ENCODE measurements around the gene CD300LB. TPM values are rescaled to one million over a fixed set of nuclear protein-coding genes. Genes with fewer than 3 reads are reported as not detected.
"Not testable (repeated sequence)": the region's sequence is repeated elsewhere in the genome, so short reads cannot be mapped to it uniquely, and the experiment has no call there.

CD300LB gene
- total RNA-seq, 2 donors from 2014 or later = not detected

DNA sequence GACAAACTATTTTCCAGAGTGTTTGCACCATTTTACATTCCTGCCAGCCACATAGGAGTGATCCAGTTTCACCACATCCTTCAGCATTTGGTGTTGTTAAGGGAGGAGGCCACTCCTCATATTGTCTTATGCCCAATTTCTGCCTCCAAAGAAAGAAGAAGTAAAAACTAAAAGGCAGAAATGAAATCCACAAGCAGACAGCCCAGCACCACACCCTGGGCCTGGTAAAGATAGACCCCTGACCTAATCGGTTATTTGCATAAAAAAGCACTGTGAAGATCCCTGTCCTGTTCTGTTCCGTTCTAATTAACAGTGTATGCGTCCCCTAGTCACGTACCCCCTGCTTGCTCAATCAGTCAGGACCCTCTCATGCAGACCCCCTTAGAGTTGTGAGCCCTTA, 27.1 kb upstream of the CD300LB start:
- not testable (repeated sequence) for H3K36me3 Mint-ChIP-seq; DNase-seq (ENCODE audit: low spot score in 2 of 2); H3K27ac Mint-ChIP-seq; H3K9me3 Mint-ChIP-seq; ATAC-seq

DNA sequence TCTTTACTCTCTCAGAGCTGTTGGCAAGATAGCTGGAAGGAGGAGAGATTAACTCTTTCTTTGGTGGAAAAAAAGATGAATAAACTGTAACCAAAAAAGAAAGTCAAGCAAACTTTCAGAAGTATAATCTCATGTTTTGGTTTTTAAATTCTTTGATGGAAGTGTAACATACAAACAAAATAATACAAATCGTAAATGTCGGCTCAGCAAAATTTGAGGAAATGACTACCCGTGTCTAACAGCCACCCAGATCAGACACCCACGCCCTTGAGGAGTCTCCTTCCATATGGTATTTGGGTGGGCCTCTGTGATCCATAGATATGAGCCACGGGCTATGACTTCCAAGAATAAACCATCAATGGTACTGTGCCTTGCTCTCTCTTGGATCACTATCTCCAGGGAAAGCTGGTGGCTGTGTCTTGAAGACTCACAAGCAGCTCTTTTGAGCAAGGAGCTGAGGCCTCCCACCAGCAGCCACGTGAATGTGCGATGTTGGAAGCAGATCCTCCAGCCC, 24.2 kb upstream of the CD300LB start:
- Mint-ChIP-seq H3K9me3 (peaks cover 4 to 5% of the 10 kb centered on the region in 2 donors), H3K36me3 (no peaks in the 10 kb centered on the region), H3K27ac (no peak overlapping the region)
- DNase-seq (ENCODE audit: low spot score in 2 of 2) (no peak), ATAC-seq (no peak)

DNA sequence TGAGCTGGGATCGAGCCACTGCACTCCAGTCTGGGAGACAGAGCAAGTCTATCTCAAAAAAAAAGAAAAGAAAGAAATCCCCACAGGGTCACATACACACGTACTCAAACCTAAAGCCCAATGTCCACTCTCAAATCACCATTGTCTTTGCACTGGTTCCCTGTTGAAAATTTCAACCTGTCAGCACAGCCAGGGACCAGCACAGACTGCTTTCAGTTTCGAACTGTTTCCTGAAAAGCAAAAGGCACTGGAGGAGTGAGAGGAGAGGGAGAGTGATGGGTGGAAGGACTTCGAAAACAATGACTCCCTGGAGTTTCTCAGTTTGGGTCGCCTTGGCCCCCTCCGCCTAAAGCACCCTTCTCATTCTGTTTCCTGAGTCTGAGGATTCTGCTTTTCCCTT, 23.6 kb upstream of the CD300LB start:
- DNase-seq (ENCODE audit: low spot score in 2 of 2) = no peak
- ATAC-seq = no peak
- H3K36me3 Mint-ChIP-seq = no peaks in the 10 kb centered on the region
- H3K9me3 Mint-ChIP-seq = peaks cover 4 to 5% of the 10 kb centered on the region in 2 donors
- no peak overlapping the region for H3K27ac Mint-ChIP-seq

DNA sequence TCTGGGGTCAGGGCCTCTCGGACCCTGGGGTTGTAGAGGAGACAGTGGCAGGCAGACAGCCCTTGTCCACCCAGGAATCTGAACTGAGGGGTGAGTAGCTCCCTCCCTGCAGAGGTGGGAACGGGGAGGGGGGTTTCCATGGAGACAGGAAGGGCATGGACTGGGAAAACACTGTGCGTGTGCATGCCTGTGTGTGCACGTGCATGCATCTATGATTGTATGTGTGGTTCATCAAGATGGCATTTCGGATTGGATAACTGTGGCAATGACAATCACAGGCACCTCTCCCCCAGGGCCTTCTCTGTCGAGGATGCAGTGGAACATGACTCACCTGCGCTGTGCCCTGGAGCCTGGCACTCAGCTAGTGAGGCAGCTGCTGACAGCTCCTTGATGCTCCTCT, 20.8 kb upstream of the CD300LB start:
- Mint-ChIP-seq H3K27ac (no peak overlapping the region), H3K36me3 (no peaks in the 10 kb centered on the region), H3K9me3 (peaks cover 4 to 5% of the 10 kb centered on the region in 2 donors)
- ATAC-seq (no peak), DNase-seq (ENCODE audit: low spot score in 2 of 2) (no peak)

DNA sequence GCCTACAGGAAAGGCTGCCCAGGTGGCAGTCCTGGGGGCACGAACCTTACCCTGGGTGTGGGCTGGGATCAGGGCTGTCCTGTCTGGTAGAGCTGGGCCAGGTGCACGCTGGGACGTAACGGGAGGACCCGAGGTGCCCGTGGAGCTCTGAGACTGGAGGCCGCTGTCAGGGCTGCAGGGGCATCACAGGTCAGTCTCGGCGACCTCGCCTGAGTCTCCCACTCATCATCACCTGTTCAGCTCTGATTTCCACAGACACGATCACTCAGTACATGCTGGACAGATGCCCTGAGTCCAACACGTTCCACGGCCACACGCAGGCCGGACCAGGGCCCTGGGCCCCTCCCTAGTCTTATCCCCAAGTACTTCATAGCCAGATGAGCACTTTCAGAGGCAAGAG, 19.3 kb upstream of the CD300LB start:
- no peak overlapping the region for H3K27ac Mint-ChIP-seq
- ATAC-seq (no peak), DNase-seq (ENCODE audit: low spot score in 2 of 2) (no peak)
- H3K9me3 Mint-ChIP-seq = no peaks in the 10 kb centered on the region
- H3K36me3 Mint-ChIP-seq = no peaks in the 10 kb centered on the region

DNA sequence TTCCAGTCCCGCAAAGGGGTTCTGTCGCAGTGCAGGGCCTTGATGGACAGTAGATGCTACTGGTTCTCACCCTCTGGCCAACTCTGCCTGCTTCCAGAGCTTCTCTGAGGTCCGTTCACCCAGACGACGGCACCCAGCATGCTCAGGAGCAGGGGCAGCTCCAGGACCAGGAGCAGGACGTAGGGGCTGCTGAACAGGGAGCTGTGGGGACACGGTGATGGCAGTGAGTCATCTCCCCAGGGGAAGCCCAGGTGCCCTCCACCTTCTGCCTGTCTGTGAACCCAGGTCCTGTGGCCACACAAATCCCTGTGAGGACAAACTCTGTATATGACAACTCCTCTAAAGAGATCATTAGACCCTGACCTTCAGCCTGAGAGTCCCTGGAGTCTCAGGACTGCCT, 18.1 kb upstream of the CD300LB start:
- Mint-ChIP-seq H3K36me3 (no peaks in the 10 kb centered on the region), H3K9me3 (no peaks in the 10 kb centered on the region), H3K27ac (no peak overlapping the region)
- ATAC-seq (no peak), DNase-seq (ENCODE audit: low spot score in 2 of 2) (no peak)

DNA sequence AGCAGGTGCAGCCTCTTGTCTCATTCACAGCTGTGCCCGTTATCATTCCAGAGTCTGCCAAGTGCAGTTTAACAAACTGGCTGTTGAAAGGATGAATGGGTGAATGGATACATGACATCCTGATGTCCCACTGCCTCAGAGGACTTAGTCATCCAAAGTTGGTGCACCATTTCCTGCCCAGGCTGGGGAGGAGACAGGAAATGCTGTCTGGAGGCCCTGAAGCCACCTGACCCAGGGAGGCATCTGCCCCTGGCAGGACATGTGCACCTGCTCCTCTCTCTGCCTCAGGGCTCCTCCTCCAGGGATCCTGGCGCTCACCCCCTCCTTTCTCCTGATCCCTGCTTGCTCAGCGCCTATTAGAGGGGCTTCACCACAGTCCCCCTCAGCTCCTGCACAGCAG, 16.5 kb upstream of the CD300LB start:
- ATAC-seq (peak; percentile 58 to 79), DNase-seq (ENCODE audit: low spot score in 2 of 2) (no peak)
- Mint-ChIP-seq H3K9me3 (no peaks in the 10 kb centered on the region), H3K36me3 (no peaks in the 10 kb centered on the region), H3K27ac (peak overlapping the region; percentile 63 to 90)

DNA sequence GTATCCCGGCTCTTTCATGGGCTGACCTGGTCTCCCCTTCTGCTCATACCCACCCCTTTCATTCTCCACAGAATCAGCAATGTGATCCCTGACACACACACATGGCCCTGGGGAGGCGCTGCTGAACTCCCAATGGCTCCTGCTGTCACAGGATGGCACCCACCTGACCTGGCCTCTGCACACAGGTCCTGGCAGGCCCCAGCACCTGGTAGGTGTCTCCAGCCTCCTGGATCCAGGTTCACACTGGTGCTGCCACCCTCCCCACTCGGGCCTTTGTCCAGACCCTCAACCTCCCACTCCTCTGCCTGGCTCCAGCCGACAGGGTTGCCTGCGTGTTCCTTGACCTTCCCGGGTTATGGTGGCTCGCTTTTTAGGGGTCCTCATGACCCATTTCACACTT, 16.0 kb upstream of the CD300LB start:
- Mint-ChIP-seq H3K9me3 (no peaks in the 10 kb centered on the region), H3K36me3 (no peaks in the 10 kb centered on the region), H3K27ac (peak overlapping the region; percentile 63 to 90)
- ATAC-seq = no peak
- DNase-seq (ENCODE audit: low spot score in 2 of 2) = no peak

DNA sequence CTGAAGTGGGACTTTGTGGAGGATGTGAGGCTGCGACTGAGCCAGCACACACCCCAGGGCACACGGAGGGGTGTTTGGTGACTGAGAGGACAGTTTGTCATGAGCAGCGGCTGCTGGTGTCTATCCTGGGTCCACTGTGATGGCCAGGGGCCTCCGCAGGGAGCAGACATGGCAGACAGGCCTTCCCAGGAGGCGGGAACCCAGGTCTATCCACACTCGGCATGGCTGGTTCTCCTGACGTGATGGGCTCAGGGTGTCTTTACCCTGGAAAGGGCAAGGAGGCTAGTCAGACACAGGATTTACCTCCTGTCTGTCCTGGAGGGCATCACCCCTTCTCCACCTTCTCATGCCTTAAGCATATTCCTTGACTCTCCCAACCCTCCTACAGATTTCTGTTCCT, 15.3 kb upstream of the CD300LB start:
- ATAC-seq = no peak
- DNase-seq (ENCODE audit: low spot score in 2 of 2) = no peak
- peak overlapping the region in 1 of 2 donors; percentile 90 for H3K27ac Mint-ChIP-seq
- H3K36me3 Mint-ChIP-seq = no peaks in the 10 kb centered on the region
- no peaks in the 10 kb centered on the region for H3K9me3 Mint-ChIP-seq

DNA sequence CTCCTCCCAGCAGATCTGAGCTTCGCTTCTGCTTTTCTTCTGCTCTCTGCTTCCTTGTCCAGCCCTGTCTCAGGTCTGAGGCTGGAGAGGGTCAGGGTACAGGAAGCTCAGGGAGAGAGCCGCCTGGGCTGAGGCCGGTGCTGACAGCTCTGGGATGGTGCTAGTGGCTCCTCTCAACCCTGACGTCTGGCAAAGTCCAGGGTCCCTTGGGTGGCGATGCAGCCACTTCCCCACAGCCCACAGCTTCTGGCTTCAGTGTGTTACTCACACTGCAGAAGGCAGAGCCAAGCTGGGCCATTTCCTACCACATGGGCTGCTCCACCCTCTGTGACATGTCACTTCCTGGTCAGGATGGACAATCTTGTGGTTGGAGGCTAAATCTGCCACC, 14.6 kb upstream of the CD300LB start, which contains the start of gene CD300C:
TSS of gene CD300C (minus strand) at position 273 of the 388 bp plus-strand sequence. CDS start 333 bp downstream, outside the sequence.
- H3K36me3 Mint-ChIP-seq = no peaks in the 10 kb centered on the region

DNA sequence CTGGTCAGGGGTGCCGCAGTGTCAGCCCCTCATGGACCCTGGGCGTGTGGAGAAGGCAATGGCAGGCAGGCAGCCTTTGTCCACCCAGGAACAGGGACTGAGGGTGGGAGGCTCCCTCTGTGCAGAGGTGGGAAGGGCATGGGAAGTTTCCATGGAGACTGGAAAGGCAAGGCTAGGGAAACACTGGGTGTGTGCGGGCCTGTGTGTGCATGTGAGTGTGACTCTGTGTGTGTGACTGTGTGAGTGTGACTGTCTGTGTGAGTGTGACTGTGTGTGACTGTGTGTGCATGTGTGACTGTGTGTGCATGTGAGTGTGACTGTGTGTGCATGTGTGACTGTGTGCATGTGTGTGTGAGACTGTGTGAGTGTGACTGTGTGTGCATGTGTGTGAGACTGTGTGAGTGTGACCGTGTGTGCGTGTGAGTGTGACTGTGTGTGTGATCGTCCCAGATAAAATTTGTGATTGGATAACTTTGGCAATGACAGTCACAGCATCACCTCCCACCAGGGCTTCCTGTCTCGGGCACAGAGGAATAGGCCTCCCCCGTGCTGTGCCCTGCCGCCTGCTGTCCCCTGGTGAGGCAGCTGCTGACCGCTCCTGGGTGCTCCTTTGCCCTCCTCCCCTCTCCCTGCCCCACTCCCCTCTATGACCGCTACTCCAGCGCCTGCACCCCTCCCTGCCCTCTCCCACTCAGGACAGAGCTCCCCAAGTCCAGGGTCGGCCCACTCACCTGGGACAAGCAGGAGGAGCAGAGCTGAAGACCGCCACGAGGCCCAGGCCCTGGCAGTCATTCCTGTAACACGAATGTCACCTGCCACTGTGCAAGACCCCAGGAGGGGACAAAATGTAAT, 13.9 kb upstream of the CD300LB start:
- ATAC-seq = no peak
- Mint-ChIP-seq H3K27ac (no peak overlapping the region), H3K9me3 (no peaks in the 10 kb centered on the region), H3K36me3 (no peaks in the 10 kb centered on the region)
- no peak for DNase-seq (ENCODE audit: low spot score in 2 of 2)

More for the DNA sequence above, 14.6 kb upstream of the CD300LB start, which contains the start of gene CD300C:
- DNase-seq (ENCODE audit: low spot score in 2 of 2) (no peak), ATAC-seq (peak in 1 of 2 donors; percentile 49)
- no peaks in the 10 kb centered on the region for H3K9me3 Mint-ChIP-seq
- H3K27ac Mint-ChIP-seq = peak within 1 kb of the TSS in 1 of 2 donors; percentile 90

DNA sequence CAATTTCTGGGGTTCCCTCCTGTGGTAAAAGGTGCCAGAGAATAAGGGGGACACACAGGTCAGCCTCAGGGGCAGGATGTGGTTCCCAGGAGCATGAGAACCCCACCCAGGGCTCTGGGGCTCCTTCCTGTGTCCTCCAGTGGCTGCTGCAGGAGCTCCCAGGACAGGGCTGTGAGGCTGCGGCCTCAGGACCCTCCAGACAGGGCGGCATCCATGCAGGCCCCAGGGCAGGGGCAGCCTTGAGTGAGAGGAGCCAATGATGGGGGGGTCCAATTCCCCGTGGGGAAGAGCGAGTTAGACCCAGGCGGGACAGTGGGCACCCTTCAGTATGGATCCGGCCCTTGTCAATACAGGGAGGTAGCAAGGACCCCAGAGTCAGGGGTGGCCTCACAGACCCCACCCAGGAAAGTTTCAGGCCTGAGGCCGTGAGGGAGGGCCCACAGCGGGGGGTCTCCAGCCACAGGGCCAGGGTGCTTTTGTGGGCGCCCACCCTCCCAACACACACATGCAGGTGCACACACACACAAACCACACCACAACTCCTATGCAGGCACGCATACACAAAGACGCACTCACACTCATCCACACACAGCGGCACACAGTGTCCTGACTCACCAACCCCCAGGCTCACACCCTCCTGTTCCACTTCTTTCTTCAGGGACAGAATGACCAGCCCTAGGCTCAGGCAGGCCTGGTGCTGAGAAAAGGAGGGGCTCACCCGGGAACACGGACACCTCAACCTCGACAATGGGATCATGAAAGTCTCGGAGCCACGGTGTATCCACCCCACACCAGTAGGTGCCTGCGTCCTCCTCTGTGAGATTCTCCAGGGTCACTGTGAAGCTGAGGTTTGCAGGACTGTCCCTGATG, 12.9 kb upstream of the CD300LB start:
- Mint-ChIP-seq H3K27ac (no peak overlapping the region), H3K36me3 (no peaks in the 10 kb centered on the region), H3K9me3 (no peaks in the 10 kb centered on the region)
- ATAC-seq (no peak), DNase-seq (ENCODE audit: low spot score in 2 of 2) (no peak)

DNA sequence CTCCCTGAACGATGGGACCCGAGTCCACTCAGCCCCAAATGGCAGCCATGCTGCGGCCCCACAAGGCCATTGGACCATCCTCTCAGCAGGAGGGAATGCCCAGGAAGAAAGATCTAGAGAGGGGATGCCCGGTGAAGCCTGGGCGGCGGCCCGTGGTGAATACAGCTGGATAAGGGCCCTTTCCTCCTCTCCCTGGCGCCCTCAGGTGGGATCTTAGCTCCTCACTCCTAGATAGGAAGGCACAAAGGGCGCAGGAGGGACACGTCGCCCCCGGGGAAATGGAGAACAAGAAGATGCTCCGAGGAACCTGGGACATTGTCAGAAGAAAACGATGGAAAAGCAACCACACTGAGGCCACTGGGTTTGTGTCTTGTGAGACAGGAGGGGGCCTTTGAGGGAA, 12.1 kb upstream of the CD300LB start:
- Mint-ChIP-seq H3K9me3 (no peaks in the 10 kb centered on the region), H3K36me3 (no peaks in the 10 kb centered on the region), H3K27ac (no peak overlapping the region)
- no peak for DNase-seq (ENCODE audit: low spot score in 2 of 2)
- ATAC-seq = no peak

DNA sequence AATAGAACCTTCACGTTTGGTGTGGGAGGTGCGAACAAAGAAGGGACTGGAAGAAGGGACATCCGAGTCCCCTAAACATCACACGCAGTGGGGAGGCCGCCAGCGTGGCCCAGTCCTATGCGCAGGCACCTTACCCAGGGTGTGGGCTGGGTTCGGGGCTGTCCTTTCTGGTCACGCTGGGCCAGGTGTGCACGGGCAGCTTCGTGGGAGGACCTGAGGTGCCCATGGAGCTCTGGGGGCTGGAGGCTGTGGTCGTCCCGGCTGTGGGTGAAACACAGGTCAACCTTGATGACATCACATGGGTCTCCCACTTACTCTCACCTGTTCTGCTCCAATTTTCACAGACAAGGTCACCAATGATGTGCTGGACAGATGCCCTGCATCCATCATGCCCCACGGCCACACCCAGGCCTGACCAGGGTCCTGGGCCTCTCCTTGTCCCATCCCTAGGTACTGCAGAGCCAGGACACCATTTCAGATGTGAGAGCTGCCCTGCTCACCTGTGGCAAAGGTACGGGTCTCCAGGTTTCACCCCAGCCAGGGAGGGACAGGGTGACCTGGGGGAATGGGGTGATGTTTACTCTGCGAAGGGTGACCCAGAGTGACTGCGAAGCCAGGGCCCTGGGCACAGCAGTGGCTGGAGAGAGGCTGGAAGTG, 11.6 kb upstream of the CD300LB start:
- Mint-ChIP-seq H3K36me3 (no peaks in the 10 kb centered on the region), H3K9me3 (no peaks in the 10 kb centered on the region), H3K27ac (no peak overlapping the region)
- DNase-seq (ENCODE audit: low spot score in 2 of 2) = no peak
- no peak for ATAC-seq

DNA sequence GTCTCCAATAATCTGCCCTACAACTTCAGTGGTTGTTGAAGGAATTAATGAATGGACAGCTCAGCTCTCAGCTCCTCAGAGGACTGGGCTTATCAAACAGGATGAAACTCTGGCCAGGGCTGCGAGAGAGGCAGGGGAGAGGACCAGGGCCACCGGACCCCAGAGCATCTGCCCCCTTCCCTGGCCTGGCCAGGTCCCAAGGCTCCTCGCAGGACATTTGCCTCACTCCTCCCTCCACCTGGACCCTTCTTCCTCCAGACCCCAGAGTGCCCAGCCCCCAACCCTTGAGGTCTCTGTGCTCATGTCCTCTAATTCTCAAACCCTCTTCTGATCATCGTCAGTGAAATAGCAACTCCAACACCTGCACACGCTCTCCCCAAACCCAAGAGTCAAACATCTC, 10.9 kb upstream of the CD300LB start:
- no peaks in the 10 kb centered on the region for H3K9me3 Mint-ChIP-seq
- DNase-seq (ENCODE audit: low spot score in 2 of 2) = no peak
- peak overlapping the region in 1 of 2 donors; percentile 12 for H3K27ac Mint-ChIP-seq

DNA sequence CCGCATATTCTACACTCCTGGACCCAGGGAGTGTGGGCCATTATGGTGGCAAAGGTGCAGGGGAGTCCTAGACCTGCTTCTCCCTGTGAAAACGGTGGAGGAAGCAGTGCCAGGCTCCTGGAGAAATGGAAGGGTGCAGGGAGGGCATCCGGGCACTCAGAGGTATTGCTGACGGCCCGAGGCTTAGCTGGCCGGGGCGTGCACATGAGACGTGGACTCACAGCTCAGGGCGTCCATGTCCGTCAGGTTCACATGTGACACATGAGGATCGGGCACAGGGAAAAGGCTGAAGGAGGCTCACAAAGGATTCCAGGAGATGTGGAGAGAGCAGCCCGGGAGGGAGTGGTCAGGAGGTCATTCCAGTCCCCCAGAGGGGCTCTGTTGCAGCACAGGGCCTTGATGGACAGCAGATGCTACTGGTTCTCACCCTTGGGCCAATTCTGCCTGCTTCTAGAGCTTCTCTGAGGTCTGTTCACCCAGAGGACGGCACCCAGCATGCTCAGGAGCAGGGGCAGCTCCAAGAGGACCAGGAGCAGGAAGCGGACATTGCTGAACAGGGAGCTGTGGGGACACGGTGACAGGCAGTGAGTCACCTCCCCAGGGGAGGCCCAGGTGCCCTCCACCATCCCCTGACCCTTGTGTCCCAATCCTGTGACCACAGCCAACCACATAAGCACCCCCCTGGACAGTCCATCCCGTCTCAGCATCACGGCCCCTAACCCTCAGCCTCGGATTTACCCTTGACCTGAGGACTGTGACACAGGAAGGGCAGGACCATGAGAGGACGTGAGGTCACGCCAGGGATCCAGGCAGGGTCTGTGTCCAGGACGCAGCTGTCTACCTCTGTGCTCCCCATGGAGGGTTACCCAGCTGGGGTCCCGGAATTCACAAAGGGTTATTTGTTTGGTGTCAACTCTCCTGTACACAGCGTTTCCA, 10.2 kb upstream of the CD300LB start:
- ATAC-seq = no peak
- DNase-seq (ENCODE audit: low spot score in 2 of 2) = no peak
- no peak overlapping the region for H3K27ac Mint-ChIP-seq
- H3K9me3 Mint-ChIP-seq = no peaks in the 10 kb centered on the region
- H3K36me3 Mint-ChIP-seq = no peaks in the 10 kb centered on the region

More for the DNA sequence above, 10.9 kb upstream of the CD300LB start:
- no peaks in the 10 kb centered on the region for H3K36me3 Mint-ChIP-seq
- ATAC-seq = no peak
